Psoas muscle (tissue), 8 donors: ENCODE data around the gene LORICRIN. TPM values are rescaled to one million over a fixed set of nuclear protein-coding genes. Genes with fewer than 3 reads are reported as not detected.

ENCODE experiments used
- ATAC-seq, 4 donors: fragments of 200-7000 bp; cut with Tn5 transposase; one replicate each; pipeline ENCODE4 v1.9.1; 2020; ENCODE audit warnings: moderate library complexity in 3 of 4, mild to moderate bottlenecking in 2 of 4
- DNase-seq, 2 donors: peaks; one replicate each; pipeline ENCODE4 v3.0.0-alpha.2; 2020
- H3K27ac ChIP-seq: fragments of 200-600 bp; one replicate; pipeline ENCODE4 v1.8.0; 2022
- H3K27me3 ChIP-seq, 3 donors: fragments of 200-600 bp in 1 of 3; one replicate each; pipeline versions ENCODE4 v1.6.1 to v1.8.0; 2013 to 2022; ENCODE audit warnings: low read length in 2 of 3, mild to moderate bottlenecking in 2 of 3, moderate library complexity in 1 of 3; ENCODE audit not compliant: insufficient read depth in 3 of 3
- H3K36me3 ChIP-seq, 2 donors: fragments of 200-600 bp in 1 of 2; one replicate each; pipeline versions ENCODE4 v1.6.1 to v1.8.0; 2013 to 2022; ENCODE audit warnings: low read depth in 1 of 2, mild to moderate bottlenecking in 1 of 2, moderate library complexity in 1 of 2; ENCODE audit not compliant: insufficient read depth in 1 of 2
- H3K4me1 ChIP-seq: fragments of 200-600 bp; one replicate; pipeline ENCODE4 v1.8.0; 2022
- H3K4me3 ChIP-seq: fragments of 200-600 bp; one replicate; pipeline ENCODE4 v1.8.0; 2022; ENCODE audit warnings: mild to moderate bottlenecking
- H3K9me3 ChIP-seq: fragments of 200-600 bp; one replicate; pipeline ENCODE4 v1.8.0; 2022
- WGBS, 3 donors: extraction: QIAGEN DNeasy Blood & Tissue Kit; methylation state at CpG; one replicate each; pipeline versions ENCODE4 v1.1.6 to v1.1.7; 2013; 5-methylcytosine and 5-hydroxymethylcytosine counted together
- intact Hi-C, 2 donors: fragments of 100-400 bp; cut with DNase I; formaldehyde crosslinking; loops; one replicate each; pipeline versions ENCODE4 v1.11.0 to v1.14.2; 2022
- polyA plus RNA-seq, 3 donors: library from polyadenylated mRNA; stranded (reverse); fragments of 200-250 nt; gene quantifications; one replicate each; pipeline ENCODE4 v1.2.3, GENCODE V29; 2013
- total RNA-seq, 4 donors: library from RNA; stranded (reverse); fragmentation: NEBNext Ultra II Directional in 2 of 4; extraction: Animal tissue kit (Norgen Biotek cat#: 25700) in 2 of 4; gene quantifications; one replicate each; pipeline versions ENCODE4 v1.2.1 to v1.2.4, GENCODE V29; 2021 to 2023
- TF ChIP-seq, protein P1 (sequence below): fragments of 200-600 bp; IDR thresholded peaks from one replicate; pipeline ENCODE4 v1.8.0; 2022; ENCODE audit warnings: antibody characterized with exemption
- donor health status: healthy with polysubstance abuse.
- donor health status: DM: no; HTN: no; CAD: no; lungs with moderate emphysema.
- donor health status: Bipolar disorder and iron deficiency.
- donor health status: healthy.
- donor health status: DM: yes; HTN: yes; CAD: no.
- donor health status: DM: no; HTN: no; CAD: no.
- donor health status: DM: no; HTN: no; CAD: no.
- donor health status: DM: yes; HTN: yes; CAD: no.

The LORICRIN gene
- total and polyA plus RNA-seq, 7 donors: 0.06 to 0.25 TPM; not detected in 5

DNA sequence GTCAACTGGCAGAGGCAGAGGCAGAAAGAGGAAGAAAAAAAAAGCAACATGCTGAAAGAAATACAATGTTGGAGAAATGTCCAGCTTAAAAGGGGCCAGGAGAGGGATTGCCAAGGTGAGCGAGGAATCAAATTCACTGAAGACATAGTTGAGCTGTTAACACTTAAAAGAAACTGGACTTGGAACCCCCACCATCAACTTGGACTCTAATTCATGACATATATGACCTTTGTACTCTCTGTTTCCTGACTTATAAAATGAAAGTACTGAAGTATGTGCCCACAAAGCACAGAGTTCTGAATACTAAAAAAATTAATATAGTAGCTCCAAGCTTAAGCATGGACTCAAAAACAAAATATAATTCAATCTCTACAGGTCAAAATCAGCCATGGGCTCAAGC, 26.0 kb upstream of the LORICRIN start:
- intact Hi-C loops: no loop called here
- Histone ChIP-seq H3K36me3 (no peaks in the 10 kb centered on the region), H3K27me3 (peaks cover 0 to 4% (median 3%) of the 10 kb centered on the region in 3 donors), H3K4me1 (no peaks in the 10 kb centered on the region), H3K27ac (no peak overlapping the region), H3K4me3 (no peak overlapping the region), H3K9me3 (no peaks in the 10 kb centered on the region)
- TF ChIP-seq, protein P1, sequence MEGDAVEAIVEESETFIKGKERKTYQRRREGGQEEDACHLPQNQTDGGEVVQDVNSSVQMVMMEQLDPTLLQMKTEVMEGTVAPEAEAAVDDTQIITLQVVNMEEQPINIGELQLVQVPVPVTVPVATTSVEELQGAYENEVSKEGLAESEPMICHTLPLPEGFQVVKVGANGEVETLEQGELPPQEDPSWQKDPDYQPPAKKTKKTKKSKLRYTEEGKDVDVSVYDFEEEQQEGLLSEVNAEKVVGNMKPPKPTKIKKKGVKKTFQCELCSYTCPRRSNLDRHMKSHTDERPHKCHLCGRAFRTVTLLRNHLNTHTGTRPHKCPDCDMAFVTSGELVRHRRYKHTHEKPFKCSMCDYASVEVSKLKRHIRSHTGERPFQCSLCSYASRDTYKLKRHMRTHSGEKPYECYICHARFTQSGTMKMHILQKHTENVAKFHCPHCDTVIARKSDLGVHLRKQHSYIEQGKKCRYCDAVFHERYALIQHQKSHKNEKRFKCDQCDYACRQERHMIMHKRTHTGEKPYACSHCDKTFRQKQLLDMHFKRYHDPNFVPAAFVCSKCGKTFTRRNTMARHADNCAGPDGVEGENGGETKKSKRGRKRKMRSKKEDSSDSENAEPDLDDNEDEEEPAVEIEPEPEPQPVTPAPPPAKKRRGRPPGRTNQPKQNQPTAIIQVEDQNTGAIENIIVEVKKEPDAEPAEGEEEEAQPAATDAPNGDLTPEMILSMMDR: no peak
- 68 to 78% (median 70%) methylated on average over 1 of the region's 1 CpG for WGBS, 3 donors
- ATAC-seq (no peak), DNase-seq (no peak)

DNA sequence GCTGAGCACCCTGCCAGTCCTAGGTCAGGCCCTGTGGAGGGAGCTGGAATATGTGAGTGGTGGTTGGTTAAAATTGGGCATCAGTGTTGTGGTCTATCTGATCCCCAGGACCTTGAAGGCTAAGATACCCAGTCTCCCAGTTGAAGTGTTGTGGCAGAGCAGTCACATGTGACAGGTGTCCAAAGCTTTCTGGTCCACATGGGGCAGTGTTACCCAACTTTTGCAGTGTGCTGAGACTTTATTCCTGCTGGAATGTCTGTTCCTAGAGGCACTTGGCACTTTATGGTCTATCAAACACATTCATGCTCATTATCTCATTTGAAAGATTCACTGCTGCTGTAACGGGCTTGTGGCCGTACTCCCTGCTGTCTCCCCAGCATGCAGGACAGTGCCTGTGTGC, 21.0 kb upstream of the LORICRIN start:
- ATAC-seq: no peak
- no peaks in the 10 kb centered on the region for H3K36me3 ChIP-seq
- 25 to 33% (median 27%) methylated on average over 2 of the region's 2 CpGs for WGBS, 3 donors
- H3K9me3 ChIP-seq: no peaks in the 10 kb centered on the region
- no peak overlapping the region for H3K4me3 ChIP-seq
- DNase-seq: no peak
- intact Hi-C loops: no loop called here
- TF ChIP-seq, protein P1: no peak
- peaks cover 0 to 3% (median 0%) of the 10 kb centered on the region in 3 donors for H3K27me3 ChIP-seq
- no peak overlapping the region for H3K27ac ChIP-seq
- no peaks in the 10 kb centered on the region for H3K4me1 ChIP-seq

DNA sequence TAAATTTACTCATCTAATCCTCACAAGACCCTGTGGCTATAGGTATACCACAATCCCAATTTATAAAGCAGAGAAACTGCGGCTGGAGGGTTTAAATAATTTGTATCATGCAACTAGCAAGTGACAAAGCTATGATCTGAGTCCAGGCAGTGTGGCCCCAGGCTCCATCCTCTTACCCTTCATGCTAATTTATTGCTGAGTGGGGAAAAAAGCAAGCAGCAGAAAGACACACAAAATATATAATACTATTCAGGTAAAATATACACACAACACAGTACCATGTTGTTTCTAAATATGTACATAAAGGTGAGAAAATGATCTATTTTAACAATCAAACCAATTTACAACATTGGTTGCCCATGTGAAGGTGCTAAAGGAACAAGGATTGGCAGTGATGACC, 17.3 kb upstream of the LORICRIN start:
- Histone ChIP-seq H3K9me3 (no peaks in the 10 kb centered on the region), H3K4me3 (no peak overlapping the region), H3K36me3 (no peaks in the 10 kb centered on the region), H3K4me1 (no peaks in the 10 kb centered on the region), H3K27me3 (peaks cover 0 to 4% (median 3%) of the 10 kb centered on the region in 3 donors), H3K27ac (no peak overlapping the region)
- WGBS, 3 donors: 71 to 79% (median 75%) methylated on average over 1 of the region's 1 CpG
- DNase-seq: no peak
- ATAC-seq: no peak
- TF ChIP-seq, protein P1: no peak
- intact Hi-C loops: no loop called here

DNA sequence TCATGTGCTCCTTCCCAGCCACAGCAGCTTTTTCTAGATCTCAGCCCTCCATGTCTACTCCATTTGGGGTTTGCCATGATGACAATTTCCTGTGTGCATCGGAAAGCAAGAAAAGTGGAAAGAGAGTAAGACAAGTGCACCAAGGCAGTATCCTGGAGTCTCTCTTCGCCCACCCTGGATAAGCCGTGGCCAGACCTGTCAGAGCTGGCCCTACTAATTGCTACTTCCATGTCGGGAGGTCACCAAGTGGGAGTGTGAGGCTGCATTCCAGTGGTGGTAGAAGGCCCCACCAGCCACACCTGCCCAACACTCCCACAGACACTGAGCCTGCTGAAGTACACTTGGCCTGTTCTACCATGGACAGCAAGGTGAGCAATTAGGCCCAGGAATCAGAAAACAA, 14.0 kb upstream of the LORICRIN start:
- Histone ChIP-seq H3K4me1 (no peaks in the 10 kb centered on the region), H3K27me3 (peaks cover 0 to 4% (median 0%) of the 10 kb centered on the region in 3 donors), H3K27ac (no peak overlapping the region), H3K9me3 (no peaks in the 10 kb centered on the region), H3K36me3 (no peaks in the 10 kb centered on the region), H3K4me3 (no peak overlapping the region)
- DNase-seq (no peak), ATAC-seq (no peak)
- TF ChIP-seq, protein P1: no peak
- WGBS, 3 donors: 87 to 96% (median 94%) methylated on average over 4 of the region's 4 CpGs
- intact Hi-C loops: no loop called here

DNA sequence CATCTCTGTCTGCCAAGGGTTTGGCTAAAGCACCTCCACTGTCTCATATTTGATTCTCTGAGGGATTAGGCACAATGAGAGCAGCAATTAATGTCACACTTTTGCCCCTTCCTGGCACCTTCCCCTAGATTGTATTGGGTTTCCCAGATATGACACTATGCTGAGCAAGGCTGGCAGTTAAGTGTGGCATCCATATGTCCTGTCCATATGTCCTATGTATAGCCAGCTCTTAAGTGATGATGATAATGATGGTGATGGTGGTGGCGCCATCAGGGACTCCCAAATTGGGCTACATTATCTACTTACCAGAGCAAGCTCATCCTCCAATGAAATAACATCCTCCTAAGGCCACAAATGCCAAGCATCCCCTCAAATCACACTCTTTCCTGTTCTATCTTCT, 13.5 kb upstream of the LORICRIN start:
- Histone ChIP-seq H3K36me3 (no peaks in the 10 kb centered on the region), H3K4me1 (no peaks in the 10 kb centered on the region), H3K27me3 (peaks cover 0 to 4% (median 0%) of the 10 kb centered on the region in 3 donors), H3K27ac (no peak overlapping the region), H3K4me3 (no peak overlapping the region), H3K9me3 (no peaks in the 10 kb centered on the region)
- ATAC-seq (no peak), DNase-seq (no peak)
- WGBS, 3 donors: 60 to 74% (median 63%) methylated on average over 1 of the region's 1 CpG
- intact Hi-C loops: no loop called here
- TF ChIP-seq, protein P1: no peak
